Measurements from ENCODE around the gene DDX54. TPM values are rescaled to one million over a fixed set of nuclear protein-coding genes. Genes with fewer than 3 reads are reported as not detected.

The DDX54 gene
- total RNA-seq, 6 donors from 2014 or later = 43.3 to 81.5 (median 58.9) TPM

- ATAC-seq (ENCODE audit: low FRiP score in 2 of 2) = no peak
- 95 to 98% methylated on average over 13 of the region's 13 CpGs for WGBS, 2 donors
- peaks cover 23 to 100% (median 97%) of the 10 kb centered on the region in 4 donors for H3K36me3 ChIP-seq
These were observed 21.3 kb downstream of the DDX54 start for GRCh38 chr12:113164014-113164413.

GRCh38 chr12:113163030-113163360, 22.3 kb downstream of the DDX54 start:
- Histone ChIP-seq H3K27ac (no peak overlapping the region), H3K4me1 (no peaks in the 10 kb centered on the region), H3K27me3 (no peaks in the 10 kb centered on the region), H3K36me3 (peaks cover 13 to 100% (median 97%) of the 10 kb centered on the region in 4 donors), H3K9me3 (no peaks in the 10 kb centered on the region), H3K4me3 (no peak overlapping the region)
- TF ChIP-seq EP300 (IDR thresholded peaks at IDR 0.05) = no peak
- TF ChIP-seq, protein P1, sequence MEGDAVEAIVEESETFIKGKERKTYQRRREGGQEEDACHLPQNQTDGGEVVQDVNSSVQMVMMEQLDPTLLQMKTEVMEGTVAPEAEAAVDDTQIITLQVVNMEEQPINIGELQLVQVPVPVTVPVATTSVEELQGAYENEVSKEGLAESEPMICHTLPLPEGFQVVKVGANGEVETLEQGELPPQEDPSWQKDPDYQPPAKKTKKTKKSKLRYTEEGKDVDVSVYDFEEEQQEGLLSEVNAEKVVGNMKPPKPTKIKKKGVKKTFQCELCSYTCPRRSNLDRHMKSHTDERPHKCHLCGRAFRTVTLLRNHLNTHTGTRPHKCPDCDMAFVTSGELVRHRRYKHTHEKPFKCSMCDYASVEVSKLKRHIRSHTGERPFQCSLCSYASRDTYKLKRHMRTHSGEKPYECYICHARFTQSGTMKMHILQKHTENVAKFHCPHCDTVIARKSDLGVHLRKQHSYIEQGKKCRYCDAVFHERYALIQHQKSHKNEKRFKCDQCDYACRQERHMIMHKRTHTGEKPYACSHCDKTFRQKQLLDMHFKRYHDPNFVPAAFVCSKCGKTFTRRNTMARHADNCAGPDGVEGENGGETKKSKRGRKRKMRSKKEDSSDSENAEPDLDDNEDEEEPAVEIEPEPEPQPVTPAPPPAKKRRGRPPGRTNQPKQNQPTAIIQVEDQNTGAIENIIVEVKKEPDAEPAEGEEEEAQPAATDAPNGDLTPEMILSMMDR (IDR thresholded peaks at IDR 0.05) = no peak
- DNase-seq = no peak
- ATAC-seq (ENCODE audit: low FRiP score in 2 of 2) = no peak
- 98 to 99% methylated on average over 12 of the region's 12 CpGs for WGBS, 2 donors

More at GRCh38 chr12:113164014-113164413, 21.3 kb downstream of the DDX54 start:
- Histone ChIP-seq H3K4me3 (no peak overlapping the region), H3K27me3 (no peaks in the 10 kb centered on the region), H3K27ac (no peak overlapping the region), H3K9me3 (no peaks in the 10 kb centered on the region), H3K4me1 (no peaks in the 10 kb centered on the region)
- TF ChIP-seq EP300 (IDR thresholded peaks at IDR 0.05) (no peak), POLR2A (IDR thresholded peaks at IDR 0.05) (no peak)
- TF ChIP-seq, protein P1 (IDR thresholded peaks at IDR 0.05) = no peak
- peak in 1 of 2 donors; percentile 66 for DNase-seq

GRCh38 chr12:113162102-113163029, 22.9 kb downstream of the DDX54 start:
- Histone ChIP-seq H3K4me1 (no peaks in the 10 kb centered on the region), H3K27ac (no peak overlapping the region), H3K36me3 (peaks cover 10 to 100% (median 96%) of the 10 kb centered on the region in 4 donors), H3K4me3 (no peak overlapping the region), H3K9me3 (no peaks in the 10 kb centered on the region), H3K27me3 (no peaks in the 10 kb centered on the region)
- 85 to 86% methylated on average over 4 to 18 of the region's 25 CpGs for WGBS, 2 donors
- TF ChIP-seq EP300 (IDR thresholded peaks at IDR 0.05) = no peak
- TF ChIP-seq, protein P1 (IDR thresholded peaks at IDR 0.05) = no peak
- TF ChIP-seq POLR2A (IDR thresholded peaks at IDR 0.05) = no peak
- no peak for TF ChIP-seq POLR2AphosphoS5 (IDR thresholded peaks at IDR 0.05)
- no peak for DNase-seq
- ATAC-seq (ENCODE audit: low FRiP score in 2 of 2) = no peak

- TF ChIP-seq POLR2A (IDR thresholded peaks at IDR 0.05) = no peak
- Histone ChIP-seq H3K4me3 (no peak overlapping the region), H3K27ac (no peak overlapping the region), H3K27me3 (no peaks in the 10 kb centered on the region), H3K36me3 (peaks cover 10 to 95% (median 90%) of the 10 kb centered on the region in 4 donors), H3K4me1 (no peaks in the 10 kb centered on the region), H3K9me3 (no peaks in the 10 kb centered on the region)
- no peak for ATAC-seq (ENCODE audit: low FRiP score in 2 of 2)
- DNase-seq = no peak
- WGBS, 2 donors = 83 to 87% methylated on average over 18 to 20 of the region's 26 CpGs
These were observed 23.8 kb downstream of the DDX54 start for GRCh38 chr12:113161415-113162016.

DNA sequence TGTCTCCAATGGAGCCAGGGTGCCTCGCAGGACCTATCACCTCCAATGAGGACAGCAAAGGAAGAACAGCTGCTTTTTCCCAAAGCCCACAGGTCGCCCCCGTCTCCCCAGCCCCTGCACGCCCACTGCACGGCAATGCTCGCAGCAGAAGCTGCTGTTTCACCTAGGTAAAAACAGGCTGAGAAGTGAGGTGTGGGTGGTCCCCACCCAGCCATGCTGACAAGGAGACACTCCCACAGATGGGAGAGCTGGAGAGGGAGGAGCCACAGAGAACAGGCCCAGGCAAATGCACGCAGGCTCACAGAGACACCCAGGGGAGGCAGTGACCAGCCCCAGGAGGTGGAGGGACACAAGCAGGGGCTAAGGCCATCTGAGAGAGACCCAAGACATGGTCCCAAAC, 25.3 kb downstream of the DDX54 start:
- H3K36me3 ChIP-seq = peaks cover 10 to 79% (median 74%) of the 10 kb centered on the region in 4 donors
- ATAC-seq (ENCODE audit: low FRiP score in 2 of 2) = no peak
- no peak for TF ChIP-seq POLR2AphosphoS5 (IDR thresholded peaks at IDR 0.05)
- TF ChIP-seq, protein P1 (IDR thresholded peaks at IDR 0.05) = no peak
- no peak for TF ChIP-seq EP300 (IDR thresholded peaks at IDR 0.05)
- TF ChIP-seq POLR2A (IDR thresholded peaks at IDR 0.05) = no peak
- H3K4me1 ChIP-seq = peaks cover 0 to 3% (median under 1%) of the 10 kb centered on the region in 4 donors
- H3K27me3 ChIP-seq = peaks cover 0 to 7% (median 3%) of the 10 kb centered on the region in 4 donors
- no peak overlapping the region for H3K4me3 ChIP-seq
- H3K9me3 ChIP-seq = no peaks in the 10 kb centered on the region
- no peak for DNase-seq
- H3K27ac ChIP-seq = no peak overlapping the region
- WGBS, 2 donors = 93 to 97% methylated on average over 4 to 7 of the region's 7 CpGs
